Measurements from ENCODE around the gene SOAT2. TPM values are rescaled to one million over a fixed set of nuclear protein-coding genes. Genes with fewer than 3 reads are reported as not detected.
A peak's percentile ranks its signal among the peaks of the same experiment; 100 is the strongest.

Gene SOAT2
- polyA plus RNA-seq, 1 donor (not counting 4 experiments of a cell fraction or from before 2014, with no cell fraction given) = not detected

GRCh38 chr12:53173085-53173715, 69.9 kb downstream of the SOAT2 start:
- H3K9me1 ChIP-seq (ENCODE audit: control insufficient read depth, extremely low read depth, insufficient read depth, low read length) = no peaks in the 10 kb centered on the region
- peak overlapping the region; percentile 8 for H2AFZ ChIP-seq (ENCODE audit: control insufficient read depth, low read length)
- dilution Hi-C loops (cut with MboI; ENCODE audit: extremely low pct_ligation_motif_present, low sequenced_read_pairs) = no loop called here
- no peaks in the 10 kb centered on the region for H3K27me3 ChIP-seq (ENCODE audit: control insufficient read depth, extremely low read depth, insufficient read depth, low read length)
- peaks cover 10% of the 10 kb centered on the region for H3K4me1 ChIP-seq (ENCODE audit: control insufficient read depth, extremely low read depth, insufficient read depth, low read length)
- no peak overlapping the region for H3K9ac ChIP-seq (ENCODE audit: control insufficient read depth, extremely low read depth, insufficient read depth, low read length)
- H4K20me1 ChIP-seq (ENCODE audit: control insufficient read depth, extremely low read depth, insufficient read depth, low read length) = no peaks in the 10 kb centered on the region
- no peak overlapping the region for H3K4me3 ChIP-seq (ENCODE audit: control insufficient read depth in 2 of 3, extremely low read depth in 1 of 3, insufficient read depth in 2 of 3, low read depth in 1 of 3, low read length in 3 of 3)
- H3K79me2 ChIP-seq (ENCODE audit: control insufficient read depth, insufficient read depth, low read length) = no peaks in the 10 kb centered on the region
- DNase-seq (ENCODE audit: low read depth, low spot score) (no peak), FAIRE-seq (no peak)
- TF ChIP-seq CTCF (optimal IDR thresholded peaks at IDR 0.05 in 1 of 3, IDR thresholded peaks at IDR 0.05 in 1 of 3, conservative IDR thresholded peaks at IDR 0.05 in 1 of 3; ENCODE audit: extremely low read depth in 1 of 3, insufficient read depth in 2 of 3, low read length in 3 of 3) (no peak), EZH2 (IDR thresholded peaks at IDR 0.05; ENCODE audit: low read length) (no peak)
- no peak overlapping the region for H3K27ac ChIP-seq (ENCODE audit: control insufficient read depth, insufficient read depth, low read length)
- peaks cover 0 to 7% of the 10 kb centered on the region in 2 experiments for H3K36me3 ChIP-seq (ENCODE audit: control insufficient read depth in 2 of 2, extremely low read depth in 1 of 2, insufficient read depth in 2 of 2, low read length in 2 of 2)
- H3K4me2 ChIP-seq (ENCODE audit: control insufficient read depth, extremely low read depth, insufficient read depth, low read depth, low read length) = no peak overlapping the region
- no peaks in the 10 kb centered on the region for H3K9me3 ChIP-seq (ENCODE audit: control insufficient read depth, low read depth, low read length)

Small RNAs within 50 kb of the gene (small RNA-seq; reads per million reads assigned to genes)
- gene HIGD1AP1 (ENCODE audit: insufficient read length in 3 of 3, low read depth in 3 of 3, low replicate concordance in 1 of 3) (0 to 0.33 (median 0) reads per million in 3 experiments), gene MIR6757 (ENCODE audit: insufficient read length in 3 of 3, low read depth in 3 of 3, low replicate concordance in 1 of 3) (0 reads per million in 3 experiments), gene RNU6-333P (ENCODE audit: insufficient read length in 3 of 3, low read depth in 3 of 3, low replicate concordance in 1 of 3) (0 reads per million in 3 experiments)

Other genes with a start within 250 kb of the SOAT2 start
- gene KRT8, start 198.4 kb upstream of the SOAT2 start, polyA plus RNA-seq = 151 to 286 TPM (median 160 TPM) in 3 replicates
- 75.1 to 423 TPM (median 182 TPM) in 3 replicates for gene KRT18, start 154.4 kb upstream of the SOAT2 start, polyA plus RNA-seq
- gene EIF4B, start 97.0 kb upstream of the SOAT2 start, polyA plus RNA-seq = 323 to 422 TPM (median 378 TPM) in 3 replicates
- 0.72 to 1.1 TPM (median 0.80 TPM) in 3 replicates for gene TNS2, start 53.4 kb upstream of the SOAT2 start, polyA plus RNA-seq
- 27.5 to 34.2 TPM (median 32.4 TPM) in 3 replicates for gene SPRYD3, start 24.1 kb upstream of the SOAT2 start, polyA plus RNA-seq
- gene IGFBP6, start 5.8 kb upstream of the SOAT2 start, polyA plus RNA-seq = 30.1 to 44.9 TPM (median 44.7 TPM) in 3 replicates
- 6.5 to 11.8 TPM (median 10.3 TPM) in 3 replicates for gene ZNF740, start 77.2 kb downstream of the SOAT2 start, polyA plus RNA-seq
- gene CSAD, start 77.4 kb downstream of the SOAT2 start, polyA plus RNA-seq = 7.9 to 29.5 TPM (median 19.5 TPM) in 3 replicates
- gene ITGB7, start 103.8 kb downstream of the SOAT2 start, polyA plus RNA-seq = 0.58 to 2.4 TPM (median 0.83 TPM) in 3 replicates
- gene RARG, start 128.7 kb downstream of the SOAT2 start, polyA plus RNA-seq = 26.4 to 31.5 TPM (median 30.9 TPM) in 3 replicates
- 0.80 to 3.7 TPM (median 3.7 TPM) in 3 replicates for gene ESPL1, start 164.8 kb downstream of the SOAT2 start, polyA plus RNA-seq
- 546 to 674 TPM (median 659 TPM) in 3 replicates for gene PFDN5, start 192.1 kb downstream of the SOAT2 start, polyA plus RNA-seq
- gene MYG1, start 196.2 kb downstream of the SOAT2 start, polyA plus RNA-seq = 24.2 to 31.9 TPM (median 27.2 TPM) in 3 replicates
- 42.1 to 58.3 TPM (median 42.3 TPM) in 3 replicates for gene AAAS, start 218.1 kb downstream of the SOAT2 start, polyA plus RNA-seq
- gene SP7, start 232.9 kb downstream of the SOAT2 start, polyA plus RNA-seq = not detected in 3 replicates

Measured in keratinocyte (primary cell).